ENCODE results near the gene ADCK1. TPM values are rescaled to one million over a fixed set of nuclear protein-coding genes. Genes with fewer than 3 reads are reported as not detected.

ADCK1 gene
- total RNA-seq, 2 experiments from 2014 or later, result 7.5 to 9.6 TPM

- H3K4me2 ChIP-seq (ENCODE audit: low read length), result no peak overlapping the region
- CTCF ChIA-PET (ENCODE audit: unreplicated experiment), result no interaction called here
- POLR2A ChIA-PET, result no interaction called here
- no peaks in the 10 kb centered on the region for H3K4me1 ChIP-seq (ENCODE audit: insufficient read depth, low read length, poor library complexity, severe bottlenecking)
- no peaks in the 10 kb centered on the region; the same call in 1 of the 2 replicates for H3K36me3 ChIP-seq (ENCODE audit: insufficient read depth, low read length)
- H4K20me1 ChIP-seq (ENCODE audit: insufficient read depth, low read length), result no peaks in the 10 kb centered on the region
- H3K9me2 ChIP-seq (ENCODE audit: insufficient read depth, low read length), result no peaks in the 10 kb centered on the region
- TF ChIP-seq CTCF (conservative IDR thresholded peaks at IDR 0.05; ENCODE audit: low read length) (no peak), EZH2phosphoT487 (IDR thresholded peaks at IDR 0.05; ENCODE audit: borderline replicate concordance, low read depth, low read length) (no peak)
- intact Hi-C loops (cut with micrococcal nuclease; ENCODE audit: unreplicated experiment), result no loop called here
- no TSS peak for BruUV-seq (replicated peaks)
- H2AFZ ChIP-seq (ENCODE audit: low read length), result no peak overlapping the region
- H3K4me3 ChIP-seq (ENCODE audit: low read depth, low read length, poor library complexity, severe bottlenecking), result no peak overlapping the region
- no peaks in the 10 kb centered on the region for H3K9me3 ChIP-seq (ENCODE audit: low read length)
- H3K79me2 ChIP-seq (ENCODE audit: insufficient read depth, low read depth, low read length), result no peaks in the 10 kb centered on the region
- no peak for DNase-seq (ENCODE audit: low spot score)
- H3K27ac ChIP-seq (ENCODE audit: low read depth, low read length, poor library complexity, severe bottlenecking), result no peak overlapping the region
Observed at GRCh38 chr14:77872983-77873382, 73.1 kb downstream of the ADCK1 start.

GRCh38 chr14:77878783-77879182 lies 78.9 kb downstream of the ADCK1 start:
- Histone ChIP-seq H3K4me2 (ENCODE audit: low read length) (no peak overlapping the region), H4K20me1 (ENCODE audit: insufficient read depth, low read length) (no peaks in the 10 kb centered on the region), H3K79me2 (ENCODE audit: insufficient read depth, low read depth, low read length) (no peaks in the 10 kb centered on the region), H3K9me2 (ENCODE audit: insufficient read depth, low read length) (no peaks in the 10 kb centered on the region), H3K4me1 (ENCODE audit: insufficient read depth, low read length, poor library complexity, severe bottlenecking) (no peaks in the 10 kb centered on the region), H3K9me3 (ENCODE audit: low read length) (no peaks in the 10 kb centered on the region), H3K4me3 (ENCODE audit: low read depth, low read length, poor library complexity, severe bottlenecking) (no peak overlapping the region), H3K27ac (ENCODE audit: low read depth, low read length, poor library complexity, severe bottlenecking) (no peak overlapping the region), H3K36me3 (ENCODE audit: insufficient read depth, low read length) (no peaks in the 10 kb centered on the region), H2AFZ (ENCODE audit: low read length) (no peak overlapping the region)
- POLR2A ChIA-PET, result no interaction called here
- CTCF ChIA-PET (ENCODE audit: unreplicated experiment), result no interaction called here
- intact Hi-C loops (cut with micrococcal nuclease; ENCODE audit: unreplicated experiment), result no loop called here
- no TSS peak for BruUV-seq (replicated peaks)
- DNase-seq (ENCODE audit: low spot score), result no peak
- TF ChIP-seq CTCF (conservative IDR thresholded peaks at IDR 0.05; ENCODE audit: low read length) (no peak), EZH2phosphoT487 (IDR thresholded peaks at IDR 0.05; ENCODE audit: borderline replicate concordance, low read depth, low read length) (no peak)

GRCh38 chr14:77880056-77880455 lies 80.1 kb downstream of the ADCK1 start:
- Histone ChIP-seq H3K9me2 (ENCODE audit: insufficient read depth, low read length) (no peaks in the 10 kb centered on the region), H3K4me2 (ENCODE audit: low read length) (no peak overlapping the region), H2AFZ (ENCODE audit: low read length) (no peak overlapping the region), H3K9me3 (ENCODE audit: low read length) (no peaks in the 10 kb centered on the region), H3K4me1 (ENCODE audit: insufficient read depth, low read length, poor library complexity, severe bottlenecking) (no peaks in the 10 kb centered on the region), H3K27ac (ENCODE audit: low read depth, low read length, poor library complexity, severe bottlenecking) (no peak overlapping the region), H3K36me3 (ENCODE audit: insufficient read depth, low read length) (no peaks in the 10 kb centered on the region), H3K79me2 (ENCODE audit: insufficient read depth, low read depth, low read length) (no peaks in the 10 kb centered on the region), H4K20me1 (ENCODE audit: insufficient read depth, low read length) (no peaks in the 10 kb centered on the region), H3K4me3 (ENCODE audit: low read depth, low read length, poor library complexity, severe bottlenecking) (no peak overlapping the region)
- TF ChIP-seq EZH2phosphoT487 (IDR thresholded peaks at IDR 0.05; ENCODE audit: borderline replicate concordance, low read depth, low read length), result no peak
- TF ChIP-seq CTCF (conservative IDR thresholded peaks at IDR 0.05; ENCODE audit: low read length), result no peak
- BruUV-seq (replicated peaks), result no TSS peak
- intact Hi-C loops (cut with micrococcal nuclease; ENCODE audit: unreplicated experiment), result no loop called here
- CTCF ChIA-PET (ENCODE audit: unreplicated experiment), result no interaction called here
- POLR2A ChIA-PET, result no interaction called here
- DNase-seq (ENCODE audit: low spot score), result no peak
